GM12878 (cell line): ENCODE measurements around the gene MEIS2. TPM values are rescaled to one million over a fixed set of nuclear protein-coding genes. Genes with fewer than 3 reads are reported as not detected.

Experiments
- ATAC-seq: fragments of 200-7000 bp; cut with Tn5 transposase; 3 replicates; pipeline ENCODE4 v1.9.1; 2020; ENCODE audit warnings: mild to moderate bottlenecking, moderate library complexity
- BruUV-seq: library from RNA; stranded (reverse); fragments of 400-500 nt; replicated peaks from 2 replicates; lab custom pipeline; 2021; lab: Mats Ljungman, UMichigan
- CTCF ChIA-PET: fragments of 300-600 bp; sonication (Branson Sonifier 250); formaldehyde crosslinking; extraction: SDS; loops from one replicate; lab custom pipeline; 2021; ENCODE audit warnings: inconsistent platforms; lab: Yijun Ruan, JAX
- POLR2A ChIA-PET: fragments of 350-600 bp; formaldehyde crosslinking; extraction: SDS; loops from one replicate; lab custom pipeline; 2021; ENCODE audit warnings: inconsistent platforms; lab: Charles Lee
- RAD21 ChIA-PET: fragments of 300-600 bp; sonication (Branson Sonifier 250); formaldehyde crosslinking; loops from one replicate; lab custom pipeline; 2023; ENCODE audit warnings: antibody characterized with exemption; ENCODE audit not compliant: unreplicated experiment; lab: Charles Lee
- SMC1A ChIA-PET: fragments of 300-600 bp; sonication (Branson Sonifier 250); formaldehyde crosslinking; loops from one replicate; lab custom pipeline; 2023; ENCODE audit not compliant: unreplicated experiment, uncharacterized antibody; lab: Charles Lee
- DNase-seq: peaks from one replicate; pipeline ENCODE4 v3.0.0-alpha.2; 2011; ENCODE audit warnings: low read depth, low spot score
- FAIRE-seq: peaks from 3 replicates; lab custom pipeline; 2011; peaks lifted over from hg19 to GRCh38; lab: Jason Lieb, UNC
- H2AFZ ChIP-seq: 2 replicates; pipeline ENCODE4 v1.6.0; 2011; ENCODE audit warnings: low read depth, low read length, control low read depth; ENCODE audit not compliant: control insufficient read depth
- H3K27ac ChIP-seq: 2 replicates; pipeline ENCODE4 v1.5.1; 2011; ENCODE audit warnings: control low read depth; ENCODE audit not compliant: control insufficient read depth, insufficient read depth
- H3K27me3 ChIP-seq, 2 experiments: replicated peaks in 1 of 2; 2 replicates each; pipeline versions ENCODE4 v1.6.0 to v1.6.1; 2011; ENCODE audit warnings: low read length in 1 of 2; ENCODE audit not compliant: control insufficient read depth in 2 of 2, insufficient read depth in 2 of 2
- H3K36me3 ChIP-seq, 2 experiments: 2 replicates each; pipeline ENCODE4 v1.5.1; 2011; ENCODE audit warnings: low read length in 1 of 2; ENCODE audit not compliant: control insufficient read depth in 2 of 2, insufficient read depth in 2 of 2
- H3K4me1 ChIP-seq: 2 replicates; pipeline ENCODE4 v1.6.1; 2011; ENCODE audit warnings: mild to moderate bottlenecking, low read length, moderate library complexity, mixed read lengths; ENCODE audit not compliant: control insufficient read depth, insufficient read depth
- H3K4me2 ChIP-seq: 2 replicates; pipeline ENCODE4 v1.6.0; 2011; ENCODE audit warnings: control low read depth; ENCODE audit not compliant: control insufficient read depth, insufficient read depth
- H3K4me3 ChIP-seq: fragments of 200-600 bp; sonication (generic); 2 replicates; pipeline ENCODE4 v1.5.1; 2016
- H3K79me2 ChIP-seq: 2 replicates; pipeline ENCODE4 v1.6.0; 2011; ENCODE audit warnings: low read length; ENCODE audit not compliant: control insufficient read depth, insufficient read depth
- H3K9ac ChIP-seq: 2 replicates; pipeline ENCODE4 v1.8.0; 2011; ENCODE audit warnings: low read length, control low read depth, mixed read lengths; ENCODE audit not compliant: control insufficient read depth, insufficient read depth
- H3K9me3 ChIP-seq: replicated peaks from 3 replicates; pipeline ENCODE4 v1.5.1; 2011; ENCODE audit warnings: mild to moderate bottlenecking, low read length; ENCODE audit not compliant: control insufficient read depth, insufficient read depth
- H4K20me1 ChIP-seq: 2 replicates; pipeline ENCODE4 v1.6.0; 2011; ENCODE audit not compliant: control insufficient read depth, insufficient read depth
- CREM ChIP-seq: IDR thresholded peaks from 2 replicates; pipeline ENCODE4 v1.6.1; 2014; ENCODE audit warnings: antibody characterized with exemption, low read depth
- JUNB ChIP-seq: IDR thresholded peaks from 2 replicates; pipeline ENCODE4 v1.6.1; 2016; ENCODE audit warnings: antibody characterized with exemption, mild to moderate bottlenecking
- KDM1A ChIP-seq: fragments of 200-600 bp; sonication (generic); IDR thresholded peaks from 2 replicates; pipeline ENCODE4 v1.6.1; 2016; ENCODE audit warnings: borderline replicate concordance
- PKNOX1 ChIP-seq: fragments of 450-650 bp; IDR thresholded peaks from 2 replicates; pipeline ENCODE4 v1.6.1; 2016; ENCODE audit warnings: mild to moderate bottlenecking
- RAD21 ChIP-seq: IDR thresholded peaks from 2 replicates; pipeline ENCODE4 v1.6.1; 2011; ENCODE audit warnings: mild to moderate bottlenecking, low read depth, low read length, moderate library complexity; ENCODE audit not compliant: insufficient read depth
- RAD51 ChIP-seq: fragments of 450-650 bp; IDR thresholded peaks from 2 replicates; pipeline ENCODE4 v1.6.1; 2016; ENCODE audit warnings: moderate library complexity, mild to moderate bottlenecking, inconsistent platforms
- SMARCA5 ChIP-seq: fragments of 450-650 bp; IDR thresholded peaks from 2 replicates; pipeline ENCODE4 v1.6.1; 2017; ENCODE audit warnings: mild to moderate bottlenecking
- WGBS: methylation state at CpG from one replicate; pipeline ENCODE4 v1.1.6; 2016; ENCODE audit warnings: low lambda C conversion rate; ENCODE audit not compliant: insufficient replicate concordance, insufficient coverage; ENCODE audit errors: missing lambda C conversion rate; 5-methylcytosine and 5-hydroxymethylcytosine counted together
- in situ Hi-C: fragments of 300-500 bp; cut with MboI; formaldehyde crosslinking; loops from 9 replicates; pipeline ENCODE4 v1.14.3; 2018; ENCODE audit warnings: mixed read lengths
- intact Hi-C: fragments of 100-400 bp; cut with micrococcal nuclease; formaldehyde crosslinking; loops from one replicate; pipeline ENCODE4 v1.14.2; 2022; ENCODE audit not compliant: unreplicated experiment
- polyA plus RNA-seq, 11 experiments: library from polyadenylated mRNA; depleted of rRNA in 4 of 11; unstranded in 6 of 11; stranded (reverse) in 5 of 11; fragments of >200 nt; fragmentation: Nextera tagmentation in 4 of 11; fragmentation: Illumina TruSeq in 1 of 11; extraction: Ambion mirVana in 4 of 11; extraction: Trizol in 1 of 11; gene quantifications; 1 replicate in 1 of 11; 2 replicates in 10 of 11; pipeline versions ENCODE4 v1.2.1 to v1.2.3, GENCODE V29; 2011 to 2016; ENCODE audit warnings: inconsistent platforms in 2 of 11, missing spikeins in 2 of 11, low read depth in 1 of 11
- total RNA-seq, 4 experiments: library from RNA; depleted of rRNA in 3 of 4; stranded (reverse); fragments of >200 nt in 3 of 4; fragmentation: Illumina TruSeq in 1 of 4; extraction: Trizol in 1 of 4; gene quantifications; 2 replicates each; pipeline versions ENCODE4 v1.2.1 to v1.2.3, GENCODE V29; 2013 to 2021

The MEIS2 gene
- total and polyA plus RNA-seq, 10 of the 15 experiments (the other 5 are each of a cell fraction or from before 2014, with no cell fraction given) = 9.2 to 54.0 (median 20.4) TPM

- TF ChIP-seq RAD51 (no peak), KDM1A (no peak), CREM (no peak), JUNB (no peak), SMARCA5 (no peak), PKNOX1 (no peak), RAD21 (no peak)
- Histone ChIP-seq H3K36me3 (no peaks in the 10 kb centered on the region), H3K9ac (no peak overlapping the region), H3K4me3 (no peak overlapping the region), H2AFZ (no peak overlapping the region), H4K20me1 (no peaks in the 10 kb centered on the region), H3K79me2 (no peaks in the 10 kb centered on the region), H3K4me1 (no peaks in the 10 kb centered on the region; the same call in 1 of the 2 replicates), H3K4me2 (no peak overlapping the region), H3K27ac (no peak overlapping the region), H3K27me3 (peaks cover 3 to 32% of the 10 kb centered on the region in 2 experiments), H3K9me3 (no peaks in the 10 kb centered on the region)
- in situ Hi-C loops (loop anchor here (10.0 kb wide), 1 partner anchor 612 kb away; no protein-coding TSS in a partner anchor), intact Hi-C loops (loop anchor here (2.0 to 10.0 kb wide), 3 partner anchors 296 to 1582 kb away; no protein-coding TSS in a partner anchor)
- FAIRE-seq = no peak
- RAD21 ChIA-PET = no interaction called here
- POLR2A ChIA-PET = interaction anchor here (0.6 kb wide), 1 partner anchor 490 kb away, joined by 4 read pairs; no protein-coding TSS in a partner anchor
- CTCF ChIA-PET = interaction anchor here (0.6 to 5.2 kb wide), 6 partner anchors 203 to 606 kb away, joined by 3 to 66 read pairs (median 4); no protein-coding TSS in a partner anchor
- DNase-seq = no peak
- SMC1A ChIA-PET = interaction anchor here (1.4 to 12.8 kb wide), 2 partner anchors 226 to 606 kb away, joined by 4 to 130 read pairs; no protein-coding TSS in a partner anchor
- BruUV-seq = no TSS peak
- WGBS = 14% methylated on average over 21 of the region's 25 CpGs
- ATAC-seq = no peak
These were observed 6.9 kb upstream of the MEIS2 start for GRCh38 chr15:37107071-37107743.
